Stimulated activated CD4-positive, alpha-beta T cell treated with anti-CD3 and anti-CD28 coated beads, Interleukin-12 subunit alpha, Interleukin-12 subunit beta, amount 100 ng/mL, for 24 hours (primary cell): Measurements from ENCODE around the gene CRLF1.

ENCODE experiments used
- DNase-seq, 2 experiments: peaks; one replicate each; pipeline ENCODE4 v3.0.0-alpha.2; 2020; ENCODE audit warnings: low read depth in 2 of 2

The CRLF1 gene, protein sequence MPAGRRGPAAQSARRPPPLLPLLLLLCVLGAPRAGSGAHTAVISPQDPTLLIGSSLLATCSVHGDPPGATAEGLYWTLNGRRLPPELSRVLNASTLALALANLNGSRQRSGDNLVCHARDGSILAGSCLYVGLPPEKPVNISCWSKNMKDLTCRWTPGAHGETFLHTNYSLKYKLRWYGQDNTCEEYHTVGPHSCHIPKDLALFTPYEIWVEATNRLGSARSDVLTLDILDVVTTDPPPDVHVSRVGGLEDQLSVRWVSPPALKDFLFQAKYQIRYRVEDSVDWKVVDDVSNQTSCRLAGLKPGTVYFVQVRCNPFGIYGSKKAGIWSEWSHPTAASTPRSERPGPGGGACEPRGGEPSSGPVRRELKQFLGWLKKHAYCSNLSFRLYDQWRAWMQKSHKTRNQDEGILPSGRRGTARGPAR

DNA sequence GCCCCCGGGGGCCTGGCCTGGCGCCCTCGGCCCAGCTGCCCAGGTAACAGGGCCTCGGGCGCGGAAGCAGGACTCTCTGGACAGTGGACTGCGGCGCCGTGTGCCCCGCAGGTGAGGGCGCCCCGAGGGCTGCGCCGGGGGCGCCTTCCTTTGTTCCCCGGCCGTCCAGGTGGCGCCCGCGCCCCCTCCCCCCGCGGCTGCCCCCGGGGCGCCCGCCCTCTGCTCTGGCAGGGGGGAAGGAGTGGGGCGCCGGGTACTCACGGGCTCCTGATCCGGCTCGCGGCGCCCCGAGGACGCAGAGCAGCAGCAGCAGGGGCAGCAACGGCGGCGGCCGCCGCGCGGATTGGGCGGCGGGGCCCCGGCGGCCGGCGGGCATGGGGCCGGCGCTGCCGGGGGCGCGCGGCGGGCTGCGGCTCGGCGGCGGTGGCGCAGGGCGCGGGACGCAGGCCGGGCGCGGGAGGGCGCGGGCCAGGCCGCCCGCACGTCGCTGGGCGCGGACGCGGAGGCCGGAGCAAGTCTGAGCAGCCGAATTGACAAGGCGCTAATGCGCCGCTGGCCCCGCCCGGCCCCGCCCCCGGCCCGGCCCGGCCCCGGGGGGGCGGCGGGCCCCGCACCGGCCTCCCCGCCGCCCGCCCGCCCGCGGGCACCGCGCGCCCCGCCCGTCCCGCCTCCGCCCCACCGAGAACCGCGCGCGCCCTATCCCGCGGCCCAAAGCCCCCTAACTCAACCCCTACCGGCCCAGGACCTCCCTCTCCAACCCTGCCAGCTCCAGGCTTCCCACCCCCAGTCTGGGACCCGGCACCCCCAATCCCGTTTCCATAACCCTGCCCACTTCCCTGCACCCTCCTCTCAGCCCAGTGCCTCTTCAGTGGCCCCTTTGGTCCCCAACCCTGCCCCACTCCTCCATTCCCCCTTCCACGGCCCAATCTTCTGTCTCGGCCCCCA, at the start of gene CRLF1:
TSS of gene CRLF1 (minus strand) at position 519 of the 945 bp plus-strand sequence. CDS start at position 376, 143 bp downstream.
- DNase-seq, result no peak

DNA sequence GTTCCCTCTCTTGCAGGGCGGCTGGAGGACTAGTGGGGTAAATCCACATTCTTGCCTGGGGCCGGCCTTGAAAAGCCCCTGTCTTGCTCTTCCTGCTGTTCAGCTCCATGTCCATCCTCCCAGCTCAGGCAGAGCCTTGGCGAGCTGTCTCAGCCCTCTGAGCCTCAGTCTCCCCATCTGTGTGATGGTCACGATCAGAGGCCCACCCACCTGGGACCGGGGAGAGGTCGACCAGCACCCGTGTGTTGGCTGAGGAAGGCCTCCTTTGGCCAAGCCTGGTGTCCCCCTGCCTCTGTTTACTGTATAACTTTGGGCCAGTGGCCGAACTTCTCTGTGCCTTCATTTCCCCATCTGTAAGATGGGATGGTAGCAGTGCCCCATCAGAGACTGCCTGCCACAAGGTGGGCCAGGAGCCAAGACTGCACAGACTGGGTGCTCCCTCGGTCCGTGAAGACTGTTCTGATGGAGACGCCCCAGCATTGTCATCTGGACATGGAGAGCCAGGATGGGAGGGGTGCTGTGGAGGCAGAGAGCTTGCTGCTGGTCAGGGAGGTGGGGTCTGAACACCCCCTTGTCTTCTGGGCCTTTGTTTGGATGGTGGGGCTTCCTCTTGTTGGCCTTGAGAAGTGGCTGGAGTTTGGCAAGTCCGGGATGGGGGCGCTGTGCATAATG, 48.7 kb upstream of the CRLF1 start:
- DNase-seq, result no peak

DNA sequence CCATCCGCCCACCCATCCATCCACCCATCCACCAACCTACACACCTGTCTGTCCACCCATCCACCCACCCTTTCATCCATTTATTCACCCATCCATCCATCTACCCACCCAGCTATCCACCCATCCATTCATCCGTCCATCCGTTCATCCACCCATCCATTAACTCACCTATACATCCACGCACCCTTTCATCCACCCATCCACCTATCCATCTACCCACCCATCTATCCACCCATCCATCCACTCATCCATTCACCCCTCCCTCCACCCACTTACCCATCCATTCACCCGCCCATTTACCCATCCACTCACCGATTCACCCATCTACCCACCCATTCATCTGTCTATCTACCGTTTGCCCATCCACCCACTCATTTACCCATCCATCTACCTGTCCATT, 47.9 kb upstream of the CRLF1 start:
- no peak for DNase-seq

DNA sequence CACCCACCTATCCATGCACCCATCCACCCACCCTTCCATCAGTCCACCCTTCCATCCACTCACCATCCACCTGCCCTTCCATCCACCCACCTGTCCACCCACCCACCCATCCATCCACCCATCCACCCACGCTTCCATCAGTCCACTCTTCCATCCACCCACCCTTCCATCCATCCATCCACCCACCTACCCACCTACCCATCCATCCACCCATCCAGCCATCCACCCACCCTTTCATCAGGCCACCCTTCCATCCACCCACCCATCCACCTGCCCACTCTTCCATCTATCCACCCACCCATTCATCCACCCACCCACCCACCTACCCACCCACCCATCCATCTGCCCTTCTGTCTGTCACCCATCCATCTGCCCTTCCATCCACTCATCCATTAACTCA, 47.3 kb upstream of the CRLF1 start:
- no peak for DNase-seq

DNA sequence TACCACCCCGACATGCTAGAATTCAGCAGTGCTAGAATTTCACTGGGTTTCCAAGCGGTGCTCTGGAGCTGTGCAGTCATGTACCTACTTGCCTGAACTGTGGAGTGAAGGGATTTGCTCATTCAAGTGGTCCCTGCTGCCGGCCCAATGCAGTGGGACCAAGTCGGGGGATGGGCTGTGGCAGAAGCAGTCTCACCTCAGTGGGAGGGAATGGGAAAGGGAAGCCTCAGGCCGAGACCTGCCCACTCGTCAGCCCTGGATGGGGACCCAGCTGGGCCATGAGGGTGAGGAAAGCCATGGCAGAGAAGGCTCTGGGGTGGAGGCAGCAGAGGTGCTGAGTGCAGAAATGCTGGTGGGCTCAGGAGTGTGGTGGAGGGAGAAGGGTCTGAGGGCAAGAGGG, 45.1 kb upstream of the CRLF1 start:
- no peak for DNase-seq

DNA sequence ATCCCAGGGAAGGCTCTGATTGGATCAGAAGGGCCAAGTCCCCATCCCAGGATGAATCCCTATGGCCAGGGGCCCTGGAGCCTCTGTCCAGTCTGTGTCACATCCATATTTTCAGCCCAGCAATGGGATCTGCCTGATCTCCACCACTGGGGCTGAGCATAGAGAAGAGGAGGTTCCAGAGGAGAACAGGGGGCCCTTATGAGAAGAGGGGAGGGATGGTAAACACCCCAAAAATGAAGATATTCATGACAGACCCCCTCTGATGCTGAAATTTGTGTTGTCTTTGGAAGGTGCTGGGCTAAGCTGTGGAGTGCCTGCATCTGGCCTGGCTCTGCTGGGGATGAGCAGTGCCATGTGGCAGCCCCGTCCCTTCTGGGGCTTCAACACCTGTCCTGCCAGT, 44.7 kb upstream of the CRLF1 start:
- DNase-seq, result no peak

DNA sequence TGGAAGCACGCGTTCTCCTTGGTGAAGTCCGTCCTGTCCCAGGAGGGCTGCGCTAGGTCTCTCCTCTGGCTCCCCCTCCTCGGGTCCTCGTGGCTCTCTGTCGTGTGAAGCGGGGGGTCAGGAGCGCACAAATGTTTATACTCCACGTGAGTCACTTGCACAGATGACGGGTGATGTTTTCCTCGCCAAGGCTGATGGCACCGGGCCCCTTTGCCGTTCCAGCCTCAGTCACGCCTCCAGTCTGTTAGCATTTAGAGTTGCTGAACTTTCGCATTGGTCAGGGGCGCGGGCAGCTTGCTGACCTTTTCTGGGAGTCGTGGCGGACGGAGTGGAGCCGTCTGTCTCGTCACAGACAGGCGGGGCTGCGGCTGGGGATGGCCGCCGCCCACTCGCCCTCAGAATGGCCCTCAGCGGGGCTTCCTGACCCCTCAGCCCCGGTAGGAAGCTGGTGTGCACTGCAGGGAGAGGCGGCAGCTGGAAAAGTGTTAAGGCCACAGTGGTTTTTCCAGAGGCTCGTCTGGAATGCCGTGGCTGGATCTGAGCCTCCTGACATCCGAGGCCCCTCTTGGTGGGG, 44.0 kb upstream of the CRLF1 start:
- no peak for DNase-seq

DNA sequence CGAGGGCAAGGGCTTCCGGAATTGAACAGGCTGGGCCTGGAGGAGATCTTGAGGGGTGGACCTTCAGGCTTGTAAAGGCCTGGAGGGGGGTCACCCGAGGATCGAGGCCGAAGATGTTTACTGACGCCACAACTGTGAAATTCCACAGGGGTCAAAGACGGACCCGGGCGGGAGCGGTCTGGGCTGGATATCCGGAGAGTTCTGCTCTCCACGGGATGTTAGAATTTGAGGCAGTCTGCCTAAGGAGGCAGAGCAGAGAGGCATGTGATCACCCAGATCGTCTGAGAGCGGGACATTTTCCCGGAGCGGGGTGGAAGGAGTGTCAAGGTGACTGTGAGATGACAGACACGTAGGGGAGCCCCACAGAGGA, 43.4 kb upstream of the CRLF1 start:
- DNase-seq, result no peak

DNA sequence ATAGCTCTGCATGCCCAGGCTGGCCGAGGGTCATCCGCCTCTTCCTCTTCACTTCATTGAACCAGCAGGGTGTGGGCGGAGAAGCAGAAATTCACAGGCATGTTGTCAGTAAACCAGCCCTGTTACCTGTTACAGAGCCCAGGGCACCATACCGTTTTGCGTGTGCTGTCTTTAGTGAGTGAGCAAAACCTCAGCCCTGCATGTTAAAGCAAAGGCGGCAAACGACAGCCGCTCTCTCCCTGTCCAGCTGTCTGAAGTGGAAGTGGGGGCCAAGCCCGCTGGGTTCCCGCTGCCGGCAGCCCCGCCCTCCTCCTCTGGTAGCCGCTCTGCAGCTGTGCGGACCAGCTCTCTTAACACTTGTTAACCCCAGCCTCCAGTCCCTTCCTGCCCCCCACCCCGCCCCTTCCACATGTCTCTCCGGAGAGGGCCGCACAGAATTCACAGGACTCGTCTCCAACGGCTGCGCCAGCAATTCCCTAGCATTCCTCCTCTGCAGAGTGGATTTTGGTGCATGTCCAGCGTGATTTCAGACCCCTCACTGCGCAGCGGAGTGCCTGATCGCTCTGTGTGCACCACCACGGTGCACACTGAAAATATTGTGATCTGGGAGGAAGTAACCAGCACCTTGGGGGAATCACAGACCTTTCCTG, 42.9 kb upstream of the CRLF1 start:
- no peak for DNase-seq

DNA sequence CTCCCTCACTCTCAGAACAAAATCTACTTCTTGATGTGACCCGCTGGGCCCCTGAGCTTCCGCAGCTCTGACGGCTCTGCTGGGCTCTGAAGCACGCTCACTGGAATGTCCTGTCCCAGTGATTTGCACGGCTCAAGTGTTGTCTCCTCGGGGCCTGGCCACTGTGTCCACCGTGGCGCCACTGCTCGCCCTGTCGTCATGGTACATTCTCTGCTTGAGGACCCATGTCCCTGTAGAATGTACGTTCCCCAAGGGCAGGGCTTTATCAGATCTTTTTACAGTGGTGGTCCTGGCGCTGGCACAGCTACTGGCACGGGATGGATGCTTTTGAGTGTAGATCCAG, 42.3 kb upstream of the CRLF1 start:
- no peak for DNase-seq

DNA sequence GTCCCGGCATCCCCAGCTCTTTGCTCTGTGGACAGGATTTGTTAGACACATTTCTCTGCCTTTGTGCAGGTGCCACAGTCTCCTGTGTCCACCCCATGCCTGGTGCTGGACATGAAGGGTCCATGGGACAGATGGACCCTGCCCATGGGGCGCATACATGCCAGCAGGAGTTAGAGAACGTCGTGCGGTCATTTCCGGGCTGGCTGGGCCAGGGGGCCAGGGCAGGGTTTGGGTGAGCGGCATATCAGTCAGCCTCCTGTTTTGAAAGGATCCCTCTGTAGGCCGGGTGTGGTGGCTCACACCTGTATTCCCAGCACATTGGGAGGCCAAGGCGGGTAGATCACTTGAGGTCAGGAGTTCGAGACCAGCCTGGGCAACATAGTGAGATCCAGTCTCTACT, 41.2 kb upstream of the CRLF1 start:
- no peak for DNase-seq

DNA sequence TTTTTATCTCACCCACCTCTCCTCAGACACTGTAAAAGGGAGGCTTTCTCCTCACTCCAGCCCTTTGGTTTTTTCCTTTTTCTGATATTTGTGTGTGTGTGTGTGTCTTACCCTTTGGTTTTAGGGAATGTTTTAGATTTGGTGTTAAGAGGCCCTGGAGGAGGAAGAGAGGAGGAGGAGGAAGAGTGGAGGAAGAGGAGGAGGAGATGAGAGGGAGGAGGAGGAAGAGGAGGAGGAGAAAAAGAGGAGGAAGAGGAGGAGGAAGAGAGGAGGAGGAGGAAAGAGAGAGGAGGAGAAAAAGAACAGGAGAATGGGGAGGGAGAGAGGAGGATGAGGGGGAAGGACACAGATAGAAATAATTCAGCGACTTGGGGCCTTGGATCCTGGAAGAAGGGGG, 40.8 kb upstream of the CRLF1 start:
- no peak for DNase-seq

DNA sequence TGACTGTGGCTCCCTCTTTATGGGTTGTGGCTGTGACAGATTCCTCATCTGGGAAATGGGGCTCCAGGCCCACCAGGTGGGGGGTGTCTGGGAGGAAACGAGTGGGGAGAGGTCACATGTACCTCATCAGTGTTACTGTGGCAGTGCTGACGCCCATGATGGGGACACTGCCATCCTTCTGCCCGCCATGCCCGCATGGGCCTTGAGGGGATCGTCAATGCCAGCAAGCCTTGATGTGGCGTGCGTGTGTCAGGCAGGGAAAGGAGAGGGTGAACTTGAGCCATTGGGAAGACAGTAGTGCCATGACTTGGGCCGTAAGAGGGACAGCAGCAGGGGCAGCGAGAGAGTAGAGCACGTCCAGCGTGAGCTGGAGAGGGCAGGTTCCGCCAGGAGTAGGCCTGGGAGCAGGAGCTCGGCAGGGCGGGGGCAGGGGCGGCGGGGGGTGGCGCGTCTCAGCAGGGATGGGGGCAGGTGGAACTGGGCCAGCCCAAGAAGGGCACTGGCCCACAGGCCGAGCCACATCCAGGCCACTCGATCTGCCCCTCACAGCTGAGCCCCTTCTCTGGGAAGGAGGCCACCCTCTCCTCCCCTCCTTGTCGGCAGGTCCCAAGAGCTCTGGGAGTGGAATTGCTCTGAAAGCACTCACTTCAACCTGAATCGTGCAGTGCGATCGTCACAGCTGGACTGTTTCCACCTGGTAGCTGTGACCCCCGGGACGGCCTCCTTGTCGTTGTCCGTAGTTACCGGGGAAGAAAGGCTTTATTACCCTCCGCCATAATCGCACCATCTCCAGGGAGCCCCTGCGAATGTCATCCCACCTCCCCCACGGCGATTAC, 40.2 kb upstream of the CRLF1 start:
- no peak for DNase-seq

DNA sequence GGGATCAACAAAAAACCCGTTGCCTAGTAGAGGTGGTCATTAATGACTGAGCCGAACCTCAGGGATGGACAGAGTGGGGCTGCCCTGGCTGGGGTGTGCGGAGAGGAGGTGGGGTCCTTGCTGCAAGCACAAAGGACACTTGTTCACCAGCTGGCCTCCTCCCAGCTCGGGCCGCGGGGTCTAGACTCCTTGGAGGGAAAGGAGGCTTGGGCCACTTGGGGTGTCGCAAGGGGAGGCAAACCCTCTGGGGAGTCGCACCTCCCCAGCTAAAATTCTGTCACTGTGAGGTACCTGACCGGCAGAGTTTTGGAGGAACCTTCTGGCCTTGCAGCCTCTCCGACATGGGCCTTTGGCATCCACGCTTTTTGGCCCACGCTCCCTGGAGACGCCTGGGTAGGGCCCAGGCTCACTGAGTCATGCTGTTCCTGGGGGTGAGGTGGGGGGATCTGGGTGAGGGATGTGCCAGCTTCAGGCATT, 38.5 kb upstream of the CRLF1 start:
- DNase-seq, result no peak

DNA sequence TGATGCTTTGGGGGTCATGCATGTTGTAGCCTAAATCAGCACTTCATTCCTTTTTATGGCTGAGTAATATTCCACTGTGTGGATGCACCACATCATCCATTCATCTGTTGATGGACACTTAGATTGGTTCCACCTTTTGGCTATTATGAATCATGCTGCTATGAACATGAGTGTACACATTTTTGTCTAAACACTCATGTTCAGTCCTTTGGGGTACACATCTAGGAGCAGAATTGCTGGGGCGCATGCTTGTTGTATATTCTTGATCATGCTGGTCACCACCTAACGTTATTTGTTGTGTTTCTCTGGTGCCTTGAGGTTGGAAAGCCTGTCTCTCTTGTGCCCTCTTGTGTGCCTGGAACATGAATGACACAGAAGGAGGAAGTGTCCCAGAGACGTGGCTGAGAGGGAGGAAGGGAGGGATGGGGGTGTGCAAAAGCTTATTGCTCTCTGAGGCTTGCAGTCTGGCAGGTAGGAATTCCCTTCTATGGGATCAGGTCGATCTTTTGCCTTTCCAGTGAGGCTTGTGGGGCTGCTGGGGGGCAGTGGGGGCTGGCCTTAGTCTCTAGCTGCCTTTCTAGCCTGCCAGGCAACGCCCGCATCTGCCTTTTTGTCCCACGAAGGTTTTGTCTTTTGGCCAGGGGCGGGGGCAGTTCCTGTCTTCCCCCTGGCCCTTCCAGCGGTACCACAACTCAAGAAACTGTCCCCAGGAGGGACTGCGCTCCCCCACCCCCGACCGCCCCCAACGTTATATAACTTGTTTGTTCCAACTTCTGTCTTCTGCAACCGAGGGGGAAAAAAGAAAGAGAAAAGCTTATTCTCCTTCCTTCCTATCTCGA, 37.8 kb upstream of the CRLF1 start:
- no peak for DNase-seq

DNA sequence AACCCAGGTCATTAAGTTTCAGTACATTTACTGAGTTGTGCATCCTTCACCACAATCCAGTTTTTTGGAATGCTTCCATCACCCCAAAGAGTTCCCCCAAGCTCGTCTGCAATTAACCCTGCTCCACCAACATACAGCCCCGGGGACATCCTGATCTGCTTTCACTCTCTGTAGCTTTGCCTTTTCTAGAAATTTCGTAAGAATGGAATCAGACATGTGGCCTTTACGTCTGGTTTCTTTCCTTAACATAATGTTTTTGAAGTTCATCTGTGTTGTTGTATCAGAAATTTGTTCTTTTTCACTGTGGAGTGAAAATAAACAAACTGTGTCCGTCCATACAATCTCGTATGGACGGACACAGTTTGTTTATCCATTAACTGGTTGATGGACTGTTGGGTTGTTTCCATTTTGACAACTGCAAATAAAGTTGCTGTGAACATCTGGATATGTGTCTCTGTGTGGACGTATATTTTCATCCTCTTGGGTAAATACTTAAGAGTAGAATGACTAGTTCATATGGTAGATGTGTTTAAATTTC, 33.2 kb upstream of the CRLF1 start:
- DNase-seq, result no peak

DNA sequence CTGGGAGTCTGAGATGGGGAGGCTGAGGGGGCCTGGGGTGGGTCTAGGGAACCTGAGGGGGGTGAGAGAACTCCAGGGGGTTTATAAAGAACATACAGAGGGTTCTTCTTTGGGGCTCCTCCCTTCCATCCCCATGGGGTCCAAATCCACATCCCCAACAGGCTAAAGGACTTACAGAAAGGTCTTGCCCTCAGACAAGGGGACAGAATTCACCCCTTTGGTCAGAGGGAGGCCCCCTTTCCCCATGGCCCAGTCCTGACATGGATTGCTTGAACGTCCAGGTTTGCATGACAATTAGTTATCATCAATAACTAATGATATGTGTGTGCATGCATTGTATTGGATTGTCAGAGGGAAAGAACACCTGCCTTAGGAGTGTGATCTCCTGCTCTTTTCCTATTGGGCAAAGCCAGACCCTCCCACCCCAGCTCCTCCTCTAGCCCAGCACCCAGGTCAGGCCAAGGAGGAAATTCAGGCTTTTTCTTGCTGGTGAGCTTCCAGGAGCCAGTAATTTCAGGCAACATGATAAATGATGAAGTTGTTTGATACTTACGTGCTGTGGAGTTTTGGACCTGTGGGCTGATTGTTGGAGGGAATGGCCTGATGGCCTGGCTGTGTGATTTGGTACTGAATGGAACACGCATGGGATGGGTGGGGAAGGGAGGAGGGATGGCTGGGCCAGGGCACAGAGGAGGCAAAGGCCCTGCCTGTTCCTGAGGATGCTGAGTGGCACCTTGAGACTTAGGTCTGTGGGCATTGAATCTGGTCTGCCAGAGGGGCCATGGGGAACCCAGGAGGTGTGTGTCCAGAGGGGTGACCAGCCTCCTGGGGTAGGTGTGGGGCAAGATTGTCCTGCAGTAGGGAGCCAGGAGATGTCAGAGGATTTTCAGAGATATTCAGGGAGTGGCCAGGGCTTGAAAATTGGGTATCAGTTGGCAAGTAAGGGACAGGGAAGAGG, 31.4 kb upstream of the CRLF1 start:
- DNase-seq, result no peak

DNA sequence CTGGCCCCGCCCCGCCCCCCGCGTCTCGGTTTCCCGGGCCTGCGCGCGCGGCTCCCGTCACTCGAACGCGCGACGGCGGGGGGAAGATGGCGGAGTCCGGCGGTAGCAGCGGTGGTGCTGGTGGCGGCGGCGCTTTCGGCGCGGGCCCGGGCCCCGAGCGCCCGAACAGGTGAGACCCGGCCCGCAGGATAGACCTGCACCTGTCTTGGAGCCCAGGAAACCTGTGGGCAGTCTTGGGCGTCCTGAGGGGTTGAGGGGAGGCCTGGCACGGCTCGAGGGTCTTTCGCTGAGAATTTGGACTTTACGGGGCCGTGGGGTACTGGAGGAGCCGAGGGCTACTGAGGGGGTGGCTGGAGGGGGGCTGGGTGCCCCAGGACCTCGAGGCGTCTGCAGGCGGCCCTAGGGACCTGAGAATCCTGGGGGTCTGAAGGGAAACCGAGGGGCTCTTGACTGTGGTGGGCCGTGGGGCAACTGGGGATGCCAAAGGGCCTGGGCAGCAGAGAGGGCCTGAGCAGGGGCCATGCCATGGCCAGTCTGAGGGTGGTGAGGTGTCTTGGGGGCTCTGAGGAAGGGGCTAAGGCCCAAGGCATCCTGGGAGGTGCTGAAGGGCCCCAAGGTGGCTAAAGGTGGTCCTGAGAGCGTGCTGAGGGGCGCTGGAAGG, 30.5 kb upstream of the CRLF1 start, which contains the start of gene KLHL26:
TSS of gene KLHL26 (plus strand) at position 60 of the 661 bp plus-strand sequence. CDS start at position 87, 27 bp downstream.
- DNase-seq, result no peak
